ENCODE data around the gene TMC1.

DNA sequence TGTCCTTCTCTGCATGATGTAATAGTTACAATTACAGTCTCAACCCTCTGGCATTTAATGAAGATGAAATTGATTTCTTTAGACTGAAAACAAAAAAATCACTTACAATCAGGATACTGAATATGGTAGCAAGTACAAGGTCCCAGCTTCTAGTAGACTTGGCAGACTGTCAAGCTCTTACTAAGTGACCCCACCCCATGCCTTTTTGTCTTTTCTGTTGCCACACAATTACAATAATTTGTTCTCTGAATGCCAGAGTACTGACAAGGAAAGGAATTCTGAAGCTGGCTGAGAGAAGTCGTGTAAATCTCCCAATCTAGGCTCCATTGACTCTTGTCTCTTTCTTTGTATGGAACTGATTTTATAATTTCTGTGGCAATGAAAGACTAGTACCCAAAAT lies 154.2 kb downstream of the TMC1 start:
- TF ChIP-seq, protein P1, sequence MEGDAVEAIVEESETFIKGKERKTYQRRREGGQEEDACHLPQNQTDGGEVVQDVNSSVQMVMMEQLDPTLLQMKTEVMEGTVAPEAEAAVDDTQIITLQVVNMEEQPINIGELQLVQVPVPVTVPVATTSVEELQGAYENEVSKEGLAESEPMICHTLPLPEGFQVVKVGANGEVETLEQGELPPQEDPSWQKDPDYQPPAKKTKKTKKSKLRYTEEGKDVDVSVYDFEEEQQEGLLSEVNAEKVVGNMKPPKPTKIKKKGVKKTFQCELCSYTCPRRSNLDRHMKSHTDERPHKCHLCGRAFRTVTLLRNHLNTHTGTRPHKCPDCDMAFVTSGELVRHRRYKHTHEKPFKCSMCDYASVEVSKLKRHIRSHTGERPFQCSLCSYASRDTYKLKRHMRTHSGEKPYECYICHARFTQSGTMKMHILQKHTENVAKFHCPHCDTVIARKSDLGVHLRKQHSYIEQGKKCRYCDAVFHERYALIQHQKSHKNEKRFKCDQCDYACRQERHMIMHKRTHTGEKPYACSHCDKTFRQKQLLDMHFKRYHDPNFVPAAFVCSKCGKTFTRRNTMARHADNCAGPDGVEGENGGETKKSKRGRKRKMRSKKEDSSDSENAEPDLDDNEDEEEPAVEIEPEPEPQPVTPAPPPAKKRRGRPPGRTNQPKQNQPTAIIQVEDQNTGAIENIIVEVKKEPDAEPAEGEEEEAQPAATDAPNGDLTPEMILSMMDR (IDR thresholded peaks at IDR 0.05; ENCODE audit: low read depth, low read length): no peak
- no peak for TF ChIP-seq EZH2phosphoT487 (IDR thresholded peaks at IDR 0.05; ENCODE audit: low read depth)

Data from OCI-LY3 (cell line).